ENCODE data around the gene MXD4.

MXD4 gene

GRCh38 chr4:2292646-2293108 lies 30.8 kb upstream of the MXD4 start:
- peak; percentile 68 for DNase-seq (ENCODE audit: low spot score)

- DNase-seq (ENCODE audit: low spot score): peak; percentile 30
These were observed 30.1 kb upstream of the MXD4 start for GRCh38 chr4:2291705-2292645.

- no peak for DNase-seq (ENCODE audit: low spot score)
These were observed 29.2 kb upstream of the MXD4 start for GRCh38 chr4:2290974-2291704.

GRCh38 chr4:2290488-2290887 lies 28.6 kb upstream of the MXD4 start:
- no peak for DNase-seq (ENCODE audit: low spot score)

- no peak for DNase-seq (ENCODE audit: low spot score)
These were observed 28.0 kb upstream of the MXD4 start for GRCh38 chr4:2289955-2290333.

DNA sequence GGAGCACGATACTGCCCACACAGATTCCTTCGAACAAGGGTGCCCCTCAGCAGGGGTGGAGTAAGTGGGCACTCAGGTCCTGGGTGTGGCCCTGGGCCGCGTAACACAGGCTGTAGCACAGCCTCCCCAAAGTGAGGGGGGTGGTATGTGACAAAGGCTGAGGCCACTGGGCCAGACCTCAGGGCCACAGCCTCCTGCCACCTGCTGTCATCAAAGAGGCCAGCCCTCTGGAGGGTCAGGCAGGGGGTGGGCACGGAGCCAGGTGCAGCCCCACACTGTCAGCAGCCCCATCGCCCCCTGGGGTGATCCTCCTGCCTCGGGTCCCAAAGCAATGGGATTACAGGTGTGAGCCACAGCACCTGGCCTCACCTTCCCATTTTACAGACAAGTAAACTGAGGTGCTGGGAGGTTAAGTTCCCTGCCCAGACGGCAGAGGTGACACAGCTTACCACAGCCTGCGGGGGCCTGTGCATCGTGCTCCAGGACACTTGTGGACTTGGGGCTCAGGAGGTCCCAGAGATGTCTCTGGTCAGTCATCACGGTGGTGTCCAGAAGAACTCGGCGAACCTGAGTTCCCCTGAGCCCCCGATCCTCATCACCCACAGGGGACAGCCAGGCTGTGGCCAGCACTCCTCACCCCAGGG lies 27.5 kb upstream of the MXD4 start:
- no peak for DNase-seq (ENCODE audit: low spot score)

DNA sequence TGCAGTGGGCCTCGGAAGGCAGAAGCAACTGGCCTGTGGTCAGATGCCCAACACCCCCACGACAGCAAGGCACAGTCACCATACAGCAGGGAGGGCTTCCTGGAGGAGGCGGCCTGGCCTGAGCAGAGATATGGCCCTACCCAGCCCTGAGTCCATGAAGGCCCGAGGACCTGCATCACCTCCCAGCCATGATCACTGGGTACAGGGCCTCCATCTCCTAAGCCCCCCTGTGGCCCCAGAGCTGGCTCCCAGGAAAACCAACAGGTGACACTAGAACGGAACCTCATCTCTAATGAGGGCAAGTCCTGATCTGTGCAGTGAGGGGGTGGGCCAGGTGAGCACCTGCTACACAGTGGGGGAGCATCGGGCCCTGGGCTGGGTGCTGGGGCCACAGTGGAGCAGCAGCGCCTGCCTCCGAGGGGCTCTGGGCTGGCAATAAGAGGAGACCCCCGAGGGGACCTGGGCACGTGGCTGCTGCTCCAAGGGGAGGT lies 26.2 kb upstream of the MXD4 start:
- DNase-seq (ENCODE audit: low spot score): no peak

DNA sequence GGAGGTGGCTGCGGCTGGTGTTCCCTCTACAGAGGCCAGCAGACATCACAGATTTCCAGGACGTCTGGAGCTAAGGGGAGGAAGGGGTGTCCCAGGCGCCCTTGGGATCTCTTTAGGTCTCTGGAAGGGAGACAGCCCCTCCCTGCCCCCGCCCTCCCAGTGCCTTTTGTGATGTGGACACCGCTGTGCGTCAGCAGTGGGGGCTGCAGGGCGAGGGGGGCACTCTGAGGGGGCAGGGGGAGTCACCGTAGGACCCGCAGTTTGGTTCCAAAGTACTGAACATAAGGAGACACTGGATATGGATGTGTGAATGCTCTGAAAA lies 25.6 kb upstream of the MXD4 start:
- no peak for DNase-seq (ENCODE audit: low spot score)

DNA sequence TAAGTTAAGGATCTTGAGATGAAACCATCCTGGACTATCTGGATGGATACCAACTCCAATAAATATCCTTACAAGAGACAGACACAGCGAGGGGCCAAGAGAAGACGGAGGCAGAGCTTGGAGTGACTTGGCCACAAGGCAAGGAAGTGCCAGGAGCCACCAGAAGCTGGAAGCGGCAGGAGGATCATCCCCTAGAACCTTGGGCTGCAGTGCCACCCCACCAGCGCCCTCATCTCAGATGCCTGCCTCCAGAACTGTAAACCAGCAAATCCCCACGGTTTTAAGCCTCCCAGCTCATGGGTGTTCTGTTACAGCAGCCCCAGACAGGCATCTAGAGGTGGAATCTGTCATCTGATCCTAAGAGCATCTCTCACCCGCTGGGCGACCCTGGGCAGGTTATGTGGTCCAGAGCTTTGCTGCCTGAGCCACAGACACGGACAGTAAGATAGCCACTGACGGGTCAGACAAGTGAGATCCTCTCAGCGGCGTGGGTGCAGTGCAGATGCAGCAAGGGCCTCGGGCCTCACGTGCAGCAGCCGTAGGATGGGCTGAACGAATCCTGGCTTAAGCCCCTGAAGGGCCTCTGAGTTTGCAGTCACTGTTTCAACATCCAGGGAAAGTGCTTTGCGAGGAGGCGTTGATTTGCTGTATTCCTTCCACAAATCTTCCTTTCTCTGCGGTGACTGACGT lies 25.1 kb upstream of the MXD4 start:
- no peak for DNase-seq (ENCODE audit: low spot score)

- DNase-seq (ENCODE audit: low spot score): no peak
These were observed 23.9 kb upstream of the MXD4 start for GRCh38 chr4:2285613-2286381.

DNA sequence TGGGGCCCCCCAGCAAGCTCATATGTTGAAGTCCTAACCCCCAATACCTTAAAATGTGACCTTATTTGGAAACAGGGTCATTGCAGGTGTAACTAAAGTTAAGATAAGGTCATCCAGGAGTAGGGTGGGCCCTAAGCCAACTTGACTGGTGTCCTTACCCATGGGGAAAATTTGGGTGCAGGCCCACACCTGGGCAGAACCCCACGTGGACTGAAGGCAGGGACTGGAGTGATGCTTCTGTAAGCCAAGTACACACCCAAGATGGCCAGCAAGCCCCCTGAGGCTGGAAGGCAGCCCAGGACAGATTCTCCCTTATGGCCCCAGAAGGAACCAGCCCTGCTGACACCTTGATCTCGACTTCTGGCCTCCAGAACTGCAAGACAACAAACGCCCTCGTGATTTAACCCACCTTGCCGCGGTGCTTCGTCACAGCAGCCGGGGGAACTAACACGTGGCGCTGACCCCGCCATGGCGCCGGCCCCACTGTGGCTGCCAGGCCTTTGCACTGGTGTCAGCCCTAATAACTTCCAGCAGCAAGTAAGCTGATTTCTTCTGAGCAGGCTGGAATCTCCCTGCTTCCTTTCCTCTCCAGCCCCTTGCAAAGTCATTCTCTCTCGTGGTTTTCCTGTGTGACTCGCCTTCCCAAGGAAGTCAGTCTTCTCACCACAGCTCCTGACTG lies 23.2 kb upstream of the MXD4 start:
- DNase-seq (ENCODE audit: low spot score): peak; percentile 73

GRCh38 chr4:2284161-2284933 lies 22.4 kb upstream of the MXD4 start:
- no peak for DNase-seq (ENCODE audit: low spot score)

- no peak for DNase-seq (ENCODE audit: low spot score)
These were observed 21.3 kb upstream of the MXD4 start for GRCh38 chr4:2283199-2283711.

- no peak for DNase-seq (ENCODE audit: low spot score)
These were observed 19.9 kb upstream of the MXD4 start for GRCh38 chr4:2281575-2282343.

- no peak for DNase-seq (ENCODE audit: low spot score)
These were observed 18.8 kb upstream of the MXD4 start for GRCh38 chr4:2280531-2281300.

DNA sequence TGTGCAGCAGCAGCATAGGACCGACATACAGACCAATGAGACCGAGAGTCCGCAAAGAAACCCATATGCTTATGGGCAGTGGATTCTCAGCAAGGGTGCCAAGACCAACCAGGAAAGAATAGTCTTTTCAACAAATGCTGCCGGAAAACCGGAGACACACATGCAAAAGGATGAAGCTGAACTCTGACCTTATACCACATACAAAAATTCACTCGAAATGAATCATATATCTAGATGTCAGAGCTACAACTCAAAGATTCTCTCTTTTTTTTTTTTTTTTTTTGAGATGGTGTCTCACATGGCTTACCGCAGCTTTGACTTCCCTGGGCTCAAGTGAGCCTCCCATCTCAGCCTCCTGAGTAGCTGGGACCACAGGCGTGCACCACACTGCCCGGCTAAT lies 16.0 kb upstream of the MXD4 start:
- no peak for DNase-seq (ENCODE audit: low spot score)

- no peak for DNase-seq (ENCODE audit: low spot score)
These were observed 14.8 kb upstream of the MXD4 start for GRCh38 chr4:2276581-2277325.
